B cell (primary cell): ENCODE measurements around the gene CHRNA1. TPM values are rescaled to one million over a fixed set of nuclear protein-coding genes. Genes with fewer than 3 reads are reported as not detected.

ENCODE experiments used
- ATAC-seq: fragments of 200-7000 bp; cut with Tn5 transposase; one replicate; pipeline ENCODE4 v1.10.0; 2021; ENCODE audit warnings: low read depth, mild to moderate bottlenecking, moderate number of reproducible peaks, moderate library complexity
- CTCF ChIA-PET: fragments of 350-600 bp; sonication (Branson Sonifier 250); formaldehyde crosslinking; loops from one replicate; lab custom pipeline; 2021; ENCODE audit warnings: antibody characterized with exemption, inconsistent platforms; lab: Charles Lee
- POLR2A ChIA-PET: fragments of 350-600 bp; sonication (Branson Sonifier 250); formaldehyde crosslinking; loops from one replicate; lab custom pipeline; 2021; ENCODE audit warnings: antibody characterized with exemption; lab: Charles Lee
- DNase-seq: peaks from one replicate; pipeline ENCODE4 v3.0.0; 2013
- H2AFZ ChIP-seq: 2 replicates; pipeline ENCODE4 v1.6.1; 2012; ENCODE audit warnings: mild to moderate bottlenecking, low read depth, low read length; ENCODE audit not compliant: insufficient read depth, poor library complexity, severe bottlenecking
- H3K27ac ChIP-seq, 2 donors: 1 replicate in 1 of 2; 2 replicates in 1 of 2; pipeline ENCODE4 v1.5.1; 2012 to 2013; ENCODE audit warnings: low read length in 2 of 2, mild to moderate bottlenecking in 2 of 2, moderate library complexity in 1 of 2
- H3K27me3 ChIP-seq, 4 experiments: fragments of 200-600 bp in 1 of 4; sonication (generic) in 1 of 4; replicated peaks in 1 of 4; 1 replicate in 2 of 4; 2 replicates in 2 of 4; pipeline versions ENCODE4 v1.6.1 to v1.7.0; 2013 to 2016; ENCODE audit warnings: low read length in 3 of 4, mild to moderate bottlenecking in 2 of 4, mixed read lengths in 1 of 4, moderate library complexity in 1 of 4; ENCODE audit not compliant: insufficient read depth in 4 of 4, control insufficient read depth in 3 of 4; ENCODE audit errors: control extremely low read depth in 1 of 4
- H3K36me3 ChIP-seq, 2 experiments: replicated peaks in 1 of 2; 1 replicate in 1 of 2; 2 replicates in 1 of 2; pipeline versions ENCODE4 v1.6.1 to v1.7.1; 2013; ENCODE audit warnings: low read length in 1 of 2; ENCODE audit not compliant: insufficient read depth in 2 of 2, control insufficient read depth in 1 of 2; ENCODE audit errors: control extremely low read depth in 1 of 2, extremely low read depth in 1 of 2
- H3K4me1 ChIP-seq, 2 donors: fragments of 200-600 bp in 1 of 2; sonication (generic) in 1 of 2; 1 replicate in 1 of 2; 2 replicates in 1 of 2; pipeline versions ENCODE4 v1.5.1 to v1.6.1; 2013 to 2017; ENCODE audit warnings: low read length in 2 of 2; ENCODE audit not compliant: control insufficient read depth in 2 of 2, insufficient read depth in 2 of 2
- H3K4me2 ChIP-seq: replicated peaks from 2 replicates; pipeline ENCODE3; 2012; ENCODE audit warnings: mild to moderate bottlenecking, low read depth, low read length; ENCODE audit not compliant: poor library complexity, severe bottlenecking
- H3K4me3 ChIP-seq, 5 experiments: fragments of 200-600 bp in 1 of 5; sonication (generic) in 1 of 5; 1 replicate in 3 of 5; 2 replicates in 2 of 5; pipeline versions ENCODE4 v1.5.1 to v1.7.0; 2011 to 2016; ENCODE audit warnings: low read length in 4 of 5, mild to moderate bottlenecking in 4 of 5, low read depth in 2 of 5, control low read depth in 1 of 5, moderate library complexity in 1 of 5; ENCODE audit not compliant: insufficient read depth in 1 of 5; ENCODE audit errors: control extremely low read depth in 1 of 5, extremely low read depth in 1 of 5
- H3K79me2 ChIP-seq: fragments of 200-600 bp; sonication (generic); one replicate; pipeline ENCODE4 v1.6.0; 2016; ENCODE audit warnings: low read length; ENCODE audit not compliant: control insufficient read depth, insufficient read depth
- H3K9ac ChIP-seq: fragments of 200-600 bp; sonication (generic); 2 replicates; pipeline ENCODE4 v1.6.1; 2017; ENCODE audit warnings: mild to moderate bottlenecking, low read length, moderate library complexity
- H3K9me3 ChIP-seq, 3 donors: one replicate each; pipeline versions ENCODE4 v1.6.1 to v1.7.1; 2013; ENCODE audit warnings: low read length in 2 of 3; ENCODE audit not compliant: control insufficient read depth in 2 of 3, insufficient read depth in 1 of 3; ENCODE audit errors: control extremely low read depth in 1 of 3
- H4K20me1 ChIP-seq: 2 replicates; pipeline ENCODE4 v1.6.0; 2012; ENCODE audit warnings: mild to moderate bottlenecking, low read length; ENCODE audit not compliant: insufficient read depth, control insufficient read depth, poor library complexity, severe bottlenecking
- H3K27ac Mint-ChIP-seq: one replicate; pipeline ENCODE4 v1.8.0; 2021; ENCODE audit warnings: mixed read lengths
- H3K27me3 Mint-ChIP-seq: one replicate; pipeline ENCODE4 v1.8.0; 2021; ENCODE audit warnings: mixed read lengths
- H3K4me1 Mint-ChIP-seq: one replicate; pipeline ENCODE4 v1.8.0; 2021; ENCODE audit warnings: mixed read lengths
- H3K4me3 Mint-ChIP-seq: one replicate; pipeline ENCODE4 v1.8.0; 2021; ENCODE audit warnings: mixed read lengths
- H3K9me3 Mint-ChIP-seq: one replicate; pipeline ENCODE4 v1.8.0; 2022; ENCODE audit warnings: mixed read lengths; ENCODE audit not compliant: insufficient read depth
- EZH2 ChIP-seq: IDR thresholded peaks from 2 replicates; pipeline ENCODE4 v1.6.1; 2012; ENCODE audit warnings: borderline replicate concordance, low read depth, mild to moderate bottlenecking, moderate library complexity, low read length; ENCODE audit not compliant: insufficient read depth, poor library complexity, severe bottlenecking
- WGBS: methylation state at CpG from one replicate; pipeline ENCODE4 v1.1.5; 2013; ENCODE audit warnings: missing lambda C conversion rate; ENCODE audit not compliant: insufficient coverage; 5-methylcytosine and 5-hydroxymethylcytosine counted together
- intact Hi-C: fragments of 100-400 bp; cut with micrococcal nuclease; formaldehyde crosslinking; loops from one replicate; pipeline ENCODE4 v1.10.0; 2022
- polyA plus RNA-seq: library from polyadenylated mRNA; depleted of rRNA; stranded (reverse); fragments of >200 nt; gene quantifications from 2 replicates; pipeline ENCODE4 v1.2.3, GENCODE V29; 2012
- total RNA-seq, 2 donors: library from RNA; stranded (reverse); fragments of 120-200 nt in 1 of 2; gene quantifications; 1 replicate in 1 of 2; 2 replicates in 1 of 2; pipeline versions ENCODE4 v1.2.3 to v1.2.4, GENCODE V29; 2013 to 2022
- TF ChIP-seq, protein P1 (sequence below): fragments of 200-600 bp; IDR thresholded peaks from one replicate; pipeline ENCODE4 v1.8.0; 2022; ENCODE audit warnings: antibody characterized with exemption, mild to moderate bottlenecking

The CHRNA1 gene
- total and polyA plus RNA-seq, 2 donors (not counting 1 experiment from before 2014, with no cell fraction given), result 0.20 to 0.22 TPM

DNA sequence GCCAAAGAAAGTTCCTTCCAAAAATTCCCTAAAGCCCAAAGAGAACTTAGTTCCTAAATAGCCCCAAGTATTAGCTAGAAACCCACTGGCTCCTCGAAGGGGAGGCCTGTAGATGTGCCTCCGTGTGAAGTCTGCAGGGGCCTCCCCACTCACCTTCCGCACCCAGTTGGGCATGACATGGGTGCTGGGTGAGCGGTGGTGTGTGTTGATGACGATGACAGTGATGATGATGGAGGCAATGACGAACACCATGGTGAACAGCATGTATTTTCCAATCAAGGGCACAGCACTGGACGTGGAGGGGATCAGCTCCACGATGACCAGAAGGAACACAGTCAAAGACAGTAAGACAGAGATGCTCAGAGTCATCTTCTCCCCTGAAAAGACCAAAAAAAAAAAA lies 14.5 kb downstream of the CHRNA1 start:
- WGBS, result 88% methylated on average over 5 of the region's 8 CpGs
- peak overlapping the region; percentile 92 for H3K27ac Mint-ChIP-seq
- H3K4me1 Mint-ChIP-seq, result peaks cover 47% of the 10 kb centered on the region
- intact Hi-C loops, result loop anchor here (1.0 to 5.0 kb wide), 5 partner anchors 47 to 433 kb away; partner anchors contain the start of genes ATF2 and ATP5MC3
- H3K4me3 ChIP-seq, result no peak overlapping the region
- no peak overlapping the region for H3K4me2 ChIP-seq
- H3K9ac ChIP-seq, result no peak overlapping the region
- no peaks in the 10 kb centered on the region for H3K36me3 ChIP-seq
- peak overlapping the region; percentile 59 for H3K4me3 Mint-ChIP-seq
- peaks cover 44 to 49% of the 10 kb centered on the region in 2 donors for H3K4me1 ChIP-seq
- ChIA-PET CTCF (interaction anchor here (0.5 to 3.3 kb wide), 30 partner anchors 8 to 532 kb away, joined by 3 to 59 read pairs (median 4); partner anchors contain the start of gene CHRNA1), POLR2A (interaction anchor here (0.6 kb wide), 1 partner anchor 480 kb away, joined by 9 read pairs; no protein-coding TSS in a partner anchor)
- ATAC-seq, result peak; percentile 16
- DNase-seq, result peak; percentile 74
- no peaks in the 10 kb centered on the region for H3K9me3 Mint-ChIP-seq
- no peaks in the 10 kb centered on the region for H3K79me2 ChIP-seq
- no peak overlapping the region for H2AFZ ChIP-seq
- no peak for TF ChIP-seq EZH2
- TF ChIP-seq, protein P1, sequence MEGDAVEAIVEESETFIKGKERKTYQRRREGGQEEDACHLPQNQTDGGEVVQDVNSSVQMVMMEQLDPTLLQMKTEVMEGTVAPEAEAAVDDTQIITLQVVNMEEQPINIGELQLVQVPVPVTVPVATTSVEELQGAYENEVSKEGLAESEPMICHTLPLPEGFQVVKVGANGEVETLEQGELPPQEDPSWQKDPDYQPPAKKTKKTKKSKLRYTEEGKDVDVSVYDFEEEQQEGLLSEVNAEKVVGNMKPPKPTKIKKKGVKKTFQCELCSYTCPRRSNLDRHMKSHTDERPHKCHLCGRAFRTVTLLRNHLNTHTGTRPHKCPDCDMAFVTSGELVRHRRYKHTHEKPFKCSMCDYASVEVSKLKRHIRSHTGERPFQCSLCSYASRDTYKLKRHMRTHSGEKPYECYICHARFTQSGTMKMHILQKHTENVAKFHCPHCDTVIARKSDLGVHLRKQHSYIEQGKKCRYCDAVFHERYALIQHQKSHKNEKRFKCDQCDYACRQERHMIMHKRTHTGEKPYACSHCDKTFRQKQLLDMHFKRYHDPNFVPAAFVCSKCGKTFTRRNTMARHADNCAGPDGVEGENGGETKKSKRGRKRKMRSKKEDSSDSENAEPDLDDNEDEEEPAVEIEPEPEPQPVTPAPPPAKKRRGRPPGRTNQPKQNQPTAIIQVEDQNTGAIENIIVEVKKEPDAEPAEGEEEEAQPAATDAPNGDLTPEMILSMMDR, result no peak
- peaks cover 0 to 6% (median 0%) of the 10 kb centered on the region in 4 experiments for H3K27me3 ChIP-seq
- peak overlapping the region in 1 of 2 donors; percentile 79 for H3K27ac ChIP-seq
- no peaks in the 10 kb centered on the region for H3K9me3 ChIP-seq
- H4K20me1 ChIP-seq, result no peaks in the 10 kb centered on the region
- peaks cover 3% of the 10 kb centered on the region for H3K27me3 Mint-ChIP-seq

DNA sequence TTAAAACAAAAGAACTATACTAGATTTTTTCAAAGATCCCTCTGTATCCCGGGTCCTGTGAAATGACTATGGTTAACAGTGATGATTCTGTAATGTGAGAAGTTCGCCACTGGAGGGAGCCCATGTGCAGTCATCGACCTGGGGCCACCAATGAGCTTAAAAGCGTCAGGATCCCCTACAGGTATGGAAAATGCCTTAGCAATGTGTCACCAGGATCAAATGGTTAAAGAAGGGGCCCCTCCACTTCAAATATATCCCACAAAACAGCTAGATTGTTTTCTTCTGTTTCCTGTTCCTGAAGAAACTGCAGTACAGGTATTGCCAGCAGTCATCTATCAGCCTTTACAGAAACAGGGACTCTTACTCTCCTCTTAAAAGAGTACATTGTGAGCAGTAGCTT lies 15.3 kb downstream of the CHRNA1 start:
- Histone ChIP-seq H2AFZ (no peak overlapping the region), H3K36me3 (no peaks in the 10 kb centered on the region), H3K4me3 (no peak overlapping the region), H3K27ac (peak overlapping the region in 1 of 2 donors; percentile 79), H4K20me1 (no peaks in the 10 kb centered on the region), H3K27me3 (peaks cover 0 to 6% (median 0%) of the 10 kb centered on the region in 4 experiments), H3K4me1 (peaks cover 44 to 48% of the 10 kb centered on the region in 2 donors), H3K9me3 (no peaks in the 10 kb centered on the region), H3K4me2 (no peak overlapping the region), H3K79me2 (no peaks in the 10 kb centered on the region), H3K9ac (no peak overlapping the region)
- Mint-ChIP-seq H3K9me3 (no peaks in the 10 kb centered on the region), H3K27ac (peak overlapping the region; percentile 23), H3K4me1 (peaks cover 42% of the 10 kb centered on the region), H3K27me3 (peaks cover 3% of the 10 kb centered on the region), H3K4me3 (peak overlapping the region; percentile 10)
- TF ChIP-seq, protein P1, result peak; percentile 89
- TF ChIP-seq EZH2, result no peak
- DNase-seq (peak; percentile 79), ATAC-seq (peak; percentile 26)
- ChIA-PET CTCF (interaction anchor here (0.6 to 3.3 kb wide), 40 partner anchors 8 to 533 kb away, joined by 3 to 59 read pairs (median 4); partner anchors contain the start of genes CHN1 and CHRNA1), POLR2A (interaction anchor here (1.0 kb wide), 1 partner anchor 353 kb away, joined by 3 read pairs; no protein-coding TSS in a partner anchor)
- 0% methylated on average over 3 of the region's 4 CpGs for WGBS
- intact Hi-C loops, result loop anchor here (1.0 to 5.0 kb wide), 2 partner anchors 47 to 241 kb away; no protein-coding TSS in a partner anchor
